WERI-Rb-1 (cell line): ENCODE data around the gene SUSD1.
A peak's percentile ranks its signal among the peaks of the same experiment; 100 is the strongest.

Source experiments
- DNase-seq: peaks from one replicate; pipeline ENCODE4 v3.0.0-alpha.2; 2020
- H3K27ac ChIP-seq: fragments of 250-450 bp; sonication (Bioruptor Pico); 2 replicates; pipeline ENCODE4 v1.5.1; 2020; ENCODE audit warnings: mild to moderate bottlenecking, moderate library complexity
- H3K27me3 ChIP-seq: fragments of 250-450 bp; sonication (Bioruptor Pico); 2 replicates; pipeline ENCODE4 v1.5.1; 2021; ENCODE audit warnings: mild to moderate bottlenecking, low read depth, moderate library complexity; ENCODE audit not compliant: insufficient read depth, severe bottlenecking
- H3K36me3 ChIP-seq: fragments of 250-450 bp; sonication (Bioruptor Pico); 2 replicates; pipeline ENCODE4 v1.5.1; 2020; ENCODE audit warnings: mild to moderate bottlenecking, moderate library complexity
- H3K4me3 ChIP-seq: 2 replicates; pipeline ENCODE4 v1.5.1; 2011; ENCODE audit warnings: low read depth, mild to moderate bottlenecking, control low read depth, low read length
- H3K9me3 ChIP-seq: fragments of 250-450 bp; sonication (Bioruptor Pico); 2 replicates; pipeline ENCODE4 v1.5.1; 2021; ENCODE audit warnings: mild to moderate bottlenecking, moderate library complexity; ENCODE audit not compliant: severe bottlenecking
- CTCF ChIP-seq: IDR thresholded peaks from 2 replicates; pipeline ENCODE4 v1.5.1; 2011; ENCODE audit warnings: low read depth, mild to moderate bottlenecking, control low read depth, inconsistent platforms, low read length

Gene SUSD1

GRCh38 chr9:112093147-112093869 lies 81.8 kb downstream of the SUSD1 start:
- Histone ChIP-seq H3K9me3 (no peaks in the 10 kb centered on the region), H3K4me3 (no peak overlapping the region)
- no peak for TF ChIP-seq CTCF

GRCh38 chr9:112091810-112092209 lies 83.3 kb downstream of the SUSD1 start:
- no peaks in the 10 kb centered on the region for H3K9me3 ChIP-seq
- DNase-seq = peak; percentile 36
- no peak overlapping the region for H3K4me3 ChIP-seq
- H3K27me3 ChIP-seq = no peaks in the 10 kb centered on the region
- TF ChIP-seq CTCF = peak; percentile 72
- peaks cover 27% of the 10 kb centered on the region for H3K36me3 ChIP-seq
- H3K27ac ChIP-seq = no peak overlapping the region

More at GRCh38 chr9:112093147-112093869, 81.8 kb downstream of the SUSD1 start:
- DNase-seq = no peak
- Histone ChIP-seq H3K27ac (no peak overlapping the region), H3K27me3 (no peaks in the 10 kb centered on the region), H3K36me3 (peaks cover 31% of the 10 kb centered on the region)

GRCh38 chr9:112087506-112087905 lies 87.6 kb downstream of the SUSD1 start:
- H3K27ac ChIP-seq = no peak overlapping the region
- no peaks in the 10 kb centered on the region for H3K9me3 ChIP-seq
- H3K4me3 ChIP-seq = no peak overlapping the region
- TF ChIP-seq CTCF = no peak
- H3K36me3 ChIP-seq = peaks cover 30% of the 10 kb centered on the region
- DNase-seq = no peak
- no peaks in the 10 kb centered on the region for H3K27me3 ChIP-seq

- Histone ChIP-seq H3K27ac (no peak overlapping the region), H3K27me3 (no peaks in the 10 kb centered on the region), H3K4me3 (no peak overlapping the region), H3K36me3 (peaks cover 38% of the 10 kb centered on the region), H3K9me3 (no peaks in the 10 kb centered on the region)
- no peak for DNase-seq
- TF ChIP-seq CTCF = peak; percentile 47; the same call in 1 of the 2 replicates
These were observed 88.5 kb downstream of the SUSD1 start for GRCh38 chr9:112086627-112087026.

- no peak for DNase-seq
- Histone ChIP-seq H3K36me3 (peaks cover 42% of the 10 kb centered on the region), H3K27me3 (no peaks in the 10 kb centered on the region), H3K9me3 (no peaks in the 10 kb centered on the region), H3K4me3 (no peak overlapping the region), H3K27ac (no peak overlapping the region)
- no peak for TF ChIP-seq CTCF
These were observed 90.2 kb downstream of the SUSD1 start for GRCh38 chr9:112084907-112085306.

- no peak for TF ChIP-seq CTCF
- Histone ChIP-seq H3K36me3 (peaks cover 46% of the 10 kb centered on the region), H3K27ac (no peak overlapping the region), H3K27me3 (no peaks in the 10 kb centered on the region), H3K9me3 (no peaks in the 10 kb centered on the region), H3K4me3 (no peak overlapping the region)
- DNase-seq = no peak
These were observed 90.8 kb downstream of the SUSD1 start for GRCh38 chr9:112084334-112084733.
